ENCODE data around the gene SORBS1. TPM values are rescaled to one million over a fixed set of nuclear protein-coding genes. Genes with fewer than 3 reads are reported as not detected.

Gene SORBS1
- polyA plus RNA-seq, 1 experiment, result 0.40 TPM

GRCh38 chr10:95304463-95304862 is 256.7 kb downstream of the SORBS1 start:
- DNase-seq (ENCODE audit: low read depth, low spot score), result no peak
- CTCF ChIA-PET, result no interaction called here
- H3K27ac ChIP-seq (ENCODE audit: low read depth, low read length), result no peak overlapping the region
- H3K9me3 ChIP-seq (ENCODE audit: control insufficient read depth, insufficient read depth, low read length), result no peaks in the 10 kb centered on the region
- no peak overlapping the region for H3K4me3 ChIP-seq (ENCODE audit: low read depth, low read length)
- POLR2A ChIA-PET, result no interaction called here
- TF ChIP-seq, protein P1, sequence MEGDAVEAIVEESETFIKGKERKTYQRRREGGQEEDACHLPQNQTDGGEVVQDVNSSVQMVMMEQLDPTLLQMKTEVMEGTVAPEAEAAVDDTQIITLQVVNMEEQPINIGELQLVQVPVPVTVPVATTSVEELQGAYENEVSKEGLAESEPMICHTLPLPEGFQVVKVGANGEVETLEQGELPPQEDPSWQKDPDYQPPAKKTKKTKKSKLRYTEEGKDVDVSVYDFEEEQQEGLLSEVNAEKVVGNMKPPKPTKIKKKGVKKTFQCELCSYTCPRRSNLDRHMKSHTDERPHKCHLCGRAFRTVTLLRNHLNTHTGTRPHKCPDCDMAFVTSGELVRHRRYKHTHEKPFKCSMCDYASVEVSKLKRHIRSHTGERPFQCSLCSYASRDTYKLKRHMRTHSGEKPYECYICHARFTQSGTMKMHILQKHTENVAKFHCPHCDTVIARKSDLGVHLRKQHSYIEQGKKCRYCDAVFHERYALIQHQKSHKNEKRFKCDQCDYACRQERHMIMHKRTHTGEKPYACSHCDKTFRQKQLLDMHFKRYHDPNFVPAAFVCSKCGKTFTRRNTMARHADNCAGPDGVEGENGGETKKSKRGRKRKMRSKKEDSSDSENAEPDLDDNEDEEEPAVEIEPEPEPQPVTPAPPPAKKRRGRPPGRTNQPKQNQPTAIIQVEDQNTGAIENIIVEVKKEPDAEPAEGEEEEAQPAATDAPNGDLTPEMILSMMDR (IDR thresholded peaks at IDR 0.05; ENCODE audit: low read depth, low read length), result no peak
- H3K27me3 ChIP-seq (ENCODE audit: control insufficient read depth, insufficient read depth, low read length), result no peaks in the 10 kb centered on the region

DNA sequence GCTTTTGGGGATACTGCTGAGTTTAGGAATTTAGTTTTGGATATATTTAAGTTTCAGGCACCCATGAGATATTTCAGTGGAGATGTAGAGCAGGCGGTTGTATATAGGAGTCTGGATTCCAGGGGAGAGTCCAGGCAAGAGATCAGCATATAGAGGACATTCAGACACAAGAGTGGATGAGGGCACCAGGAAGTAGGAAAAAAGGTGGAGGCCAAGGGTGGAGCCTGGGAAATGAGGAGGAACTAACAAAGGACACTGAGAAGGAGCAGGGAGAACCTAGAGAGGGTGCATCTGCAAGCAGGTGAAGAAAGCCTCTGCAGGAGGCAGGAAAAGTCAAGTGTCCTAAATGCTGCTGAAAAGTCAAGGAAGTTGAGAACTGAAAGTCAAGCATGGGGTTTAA is 257.2 kb downstream of the SORBS1 start:
- CTCF ChIA-PET, result no interaction called here
- H3K27me3 ChIP-seq (ENCODE audit: control insufficient read depth, insufficient read depth, low read length), result no peaks in the 10 kb centered on the region
- H3K27ac ChIP-seq (ENCODE audit: low read depth, low read length), result no peak overlapping the region
- no peak overlapping the region for H3K4me3 ChIP-seq (ENCODE audit: low read depth, low read length)
- POLR2A ChIA-PET, result interaction anchor here (1.5 kb wide), 1 partner anchor 26 kb away, joined by 3 read pairs; no protein-coding TSS in a partner anchor
- no peaks in the 10 kb centered on the region for H3K9me3 ChIP-seq (ENCODE audit: control insufficient read depth, insufficient read depth, low read length)
- TF ChIP-seq, protein P1 (IDR thresholded peaks at IDR 0.05; ENCODE audit: low read depth, low read length), result no peak
- no peak for DNase-seq (ENCODE audit: low read depth, low spot score)

DNA sequence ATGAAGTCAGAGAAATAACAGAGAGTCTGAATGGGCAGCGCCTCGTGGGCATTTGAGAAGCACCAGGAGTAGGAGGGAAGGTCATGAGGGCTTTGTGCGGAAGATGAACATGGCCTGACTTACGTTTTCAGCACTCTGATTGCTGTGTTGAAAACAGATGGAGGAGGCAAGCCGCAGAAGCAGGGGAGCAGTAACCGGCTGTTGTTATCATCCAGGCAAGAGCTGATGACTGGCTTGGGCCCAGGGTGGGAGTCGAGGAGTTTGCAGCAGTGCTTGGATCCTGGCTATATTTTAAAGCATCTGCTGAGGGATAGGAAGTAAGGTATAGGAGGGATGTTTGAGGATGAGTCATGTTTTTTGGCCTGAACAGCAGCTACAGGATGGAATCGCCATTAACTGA is 257.6 kb downstream of the SORBS1 start:
- CTCF ChIA-PET, result no interaction called here
- DNase-seq (ENCODE audit: low read depth, low spot score), result no peak

GRCh38 chr10:95300022-95300539 is 261.1 kb downstream of the SORBS1 start:
- H3K27me3 ChIP-seq (ENCODE audit: control insufficient read depth, insufficient read depth, low read length), result no peaks in the 10 kb centered on the region
- no peak overlapping the region for H3K27ac ChIP-seq (ENCODE audit: low read depth, low read length)
- no peak for DNase-seq (ENCODE audit: low read depth, low spot score)
- TF ChIP-seq, protein P1 (IDR thresholded peaks at IDR 0.05; ENCODE audit: low read depth, low read length), result no peak
- no peaks in the 10 kb centered on the region for H3K9me3 ChIP-seq (ENCODE audit: control insufficient read depth, insufficient read depth, low read length)
- ChIA-PET POLR2A (no interaction called here), CTCF (no interaction called here)
- H3K4me3 ChIP-seq (ENCODE audit: low read depth, low read length), result no peak overlapping the region

More for the DNA sequence above, 257.6 kb downstream of the SORBS1 start:
- no peak overlapping the region for H3K4me3 ChIP-seq (ENCODE audit: low read depth, low read length)
- TF ChIP-seq, protein P1 (IDR thresholded peaks at IDR 0.05; ENCODE audit: low read depth, low read length), result no peak
- H3K9me3 ChIP-seq (ENCODE audit: control insufficient read depth, insufficient read depth, low read length), result no peaks in the 10 kb centered on the region
- H3K27me3 ChIP-seq (ENCODE audit: control insufficient read depth, insufficient read depth, low read length), result no peaks in the 10 kb centered on the region
- POLR2A ChIA-PET, result interaction anchor here (1.5 kb wide), 1 partner anchor 25 kb away, joined by 3 read pairs; no protein-coding TSS in a partner anchor
- peak overlapping the region; percentile 3 for H3K27ac ChIP-seq (ENCODE audit: low read depth, low read length)

DNA sequence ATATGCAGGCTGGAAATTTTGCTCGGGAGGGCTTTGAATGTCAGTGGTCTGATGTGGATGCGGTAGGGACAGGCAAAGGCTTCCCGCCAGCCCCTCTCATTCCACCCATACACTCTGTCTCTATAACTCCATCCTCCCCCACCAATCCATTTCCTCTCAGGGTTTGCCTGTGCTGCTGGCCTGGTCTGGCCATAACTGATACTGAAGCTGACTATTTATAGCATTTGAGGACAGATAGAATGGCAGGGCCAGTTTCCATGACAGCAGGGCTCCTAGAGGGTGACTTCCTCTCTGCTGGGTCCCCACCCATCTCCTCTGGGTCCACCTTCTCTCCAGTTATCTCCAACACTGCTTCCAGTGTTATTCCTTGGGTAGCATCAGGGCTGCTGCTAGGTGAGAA is 263.8 kb downstream of the SORBS1 start:
- Histone ChIP-seq H3K27me3 (ENCODE audit: control insufficient read depth, insufficient read depth, low read length) (no peaks in the 10 kb centered on the region), H3K27ac (ENCODE audit: low read depth, low read length) (no peak overlapping the region), H3K9me3 (ENCODE audit: control insufficient read depth, insufficient read depth, low read length) (no peaks in the 10 kb centered on the region), H3K4me3 (ENCODE audit: low read depth, low read length) (no peak overlapping the region)
- ChIA-PET POLR2A (no interaction called here), CTCF (interaction anchor here (0.7 kb wide), 1 partner anchor 74 kb away, joined by 4 read pairs; no protein-coding TSS in a partner anchor)
- TF ChIP-seq, protein P1 (IDR thresholded peaks at IDR 0.05; ENCODE audit: low read depth, low read length), result no peak
- DNase-seq (ENCODE audit: low read depth, low spot score), result no peak
